Measurements from ENCODE around the gene HOXB6.

DNA sequence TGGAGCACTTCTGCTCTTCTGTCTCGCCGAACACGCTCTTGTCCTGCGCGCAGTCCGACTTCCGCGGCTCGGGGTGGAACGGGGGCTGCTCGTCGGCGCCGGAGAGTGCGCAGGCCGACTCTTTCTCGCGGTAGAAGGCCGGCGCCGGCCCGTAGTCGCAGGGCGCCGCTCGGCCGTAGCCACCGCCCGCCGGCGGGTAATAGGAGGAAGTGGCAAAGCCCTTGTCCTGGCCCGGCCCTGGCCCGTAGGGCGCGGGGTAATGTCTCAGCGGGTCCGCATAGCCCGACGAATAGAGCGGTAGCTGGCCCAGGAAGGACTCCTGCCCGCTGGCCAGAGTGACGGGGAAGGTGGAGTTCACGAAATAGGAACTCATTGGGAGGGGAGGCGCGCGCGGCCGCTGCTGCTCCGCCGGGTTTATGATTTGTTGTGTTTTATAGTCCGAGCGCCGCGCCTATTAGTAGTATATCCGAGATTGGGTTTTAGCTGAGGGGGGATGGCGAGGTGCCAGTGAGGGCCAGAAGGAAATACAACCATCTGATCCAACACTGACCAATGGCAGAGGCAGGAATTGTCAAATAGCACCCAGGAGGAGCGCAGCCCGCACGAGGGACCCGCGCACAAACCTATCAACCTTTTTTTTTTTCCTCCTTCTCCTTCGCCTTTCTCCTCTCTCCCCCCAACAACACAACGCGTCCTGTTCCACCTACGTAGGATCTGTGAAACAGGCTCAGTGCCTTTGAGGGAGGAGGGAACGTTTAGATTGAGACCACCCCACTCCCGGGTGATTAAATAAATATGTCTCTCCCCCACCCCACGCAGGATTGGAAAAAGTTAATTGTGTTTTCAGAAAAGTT, 6.8 kb downstream of the HOXB6 start:
- TF ChIP-seq, protein P1, sequence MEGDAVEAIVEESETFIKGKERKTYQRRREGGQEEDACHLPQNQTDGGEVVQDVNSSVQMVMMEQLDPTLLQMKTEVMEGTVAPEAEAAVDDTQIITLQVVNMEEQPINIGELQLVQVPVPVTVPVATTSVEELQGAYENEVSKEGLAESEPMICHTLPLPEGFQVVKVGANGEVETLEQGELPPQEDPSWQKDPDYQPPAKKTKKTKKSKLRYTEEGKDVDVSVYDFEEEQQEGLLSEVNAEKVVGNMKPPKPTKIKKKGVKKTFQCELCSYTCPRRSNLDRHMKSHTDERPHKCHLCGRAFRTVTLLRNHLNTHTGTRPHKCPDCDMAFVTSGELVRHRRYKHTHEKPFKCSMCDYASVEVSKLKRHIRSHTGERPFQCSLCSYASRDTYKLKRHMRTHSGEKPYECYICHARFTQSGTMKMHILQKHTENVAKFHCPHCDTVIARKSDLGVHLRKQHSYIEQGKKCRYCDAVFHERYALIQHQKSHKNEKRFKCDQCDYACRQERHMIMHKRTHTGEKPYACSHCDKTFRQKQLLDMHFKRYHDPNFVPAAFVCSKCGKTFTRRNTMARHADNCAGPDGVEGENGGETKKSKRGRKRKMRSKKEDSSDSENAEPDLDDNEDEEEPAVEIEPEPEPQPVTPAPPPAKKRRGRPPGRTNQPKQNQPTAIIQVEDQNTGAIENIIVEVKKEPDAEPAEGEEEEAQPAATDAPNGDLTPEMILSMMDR (IDR thresholded peaks at IDR 0.05), result no peak
- no peak for TF ChIP-seq POLR2A (IDR thresholded peaks at IDR 0.05)

All from testis (tissue), 2 donors.